ENCODE results near the gene CYTH2. TPM values are rescaled to one million over a fixed set of nuclear protein-coding genes. Genes with fewer than 3 reads are reported as not detected.

The CYTH2 gene
- total and polyA plus RNA-seq, 9 of the 15 experiments (the other 6 are each of a cell fraction or from before 2014, with no cell fraction given), result 1.8 to 45.2 (median 23.8) TPM

DNA sequence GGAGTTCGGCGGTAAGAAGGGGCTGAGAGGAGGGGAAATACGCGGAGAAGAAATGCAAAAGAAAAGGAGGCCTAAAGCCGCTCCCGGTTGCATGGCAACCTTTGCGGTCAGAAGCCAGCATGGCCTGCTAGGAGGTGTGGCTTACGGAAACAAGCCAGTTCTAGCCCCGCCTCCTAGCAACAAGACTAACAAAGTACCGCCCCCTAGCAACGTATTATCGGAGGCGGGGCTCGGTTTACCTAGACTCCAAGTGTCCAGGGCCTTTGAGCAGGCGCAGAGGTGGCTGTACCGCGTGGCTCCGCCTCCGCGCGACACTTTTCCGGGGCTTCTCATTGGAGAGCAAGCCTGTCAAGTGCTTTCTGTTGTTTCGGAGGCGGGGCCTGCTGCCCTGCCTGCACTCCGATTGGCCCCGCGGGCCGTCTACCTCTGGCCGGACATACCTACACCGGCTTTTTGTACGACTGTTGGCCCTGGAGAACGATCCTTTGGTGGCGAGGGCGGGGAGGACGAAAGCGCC, 339 bp upstream of the CYTH2 start (continued):
- peak; percentile 97 for TF ChIP-seq CEBPZ (IDR thresholded peaks at IDR 0.05; ENCODE audit: borderline replicate concordance, low read depth, low read length)
- TF ChIP-seq NEUROD1 (IDR thresholded peaks at IDR 0.05; ENCODE audit: borderline replicate concordance, low read depth, low read length, partially characterized antibody), result peak; percentile 95
- TF ChIP-seq RAD21 (CRISPR knock-in tag; conservative IDR thresholded peaks at IDR 0.05 in 1 of 2, IDR thresholded peaks at IDR 0.05 in 1 of 2), result no peak
- TF ChIP-seq ZBTB12 (CRISPR knock-in tag; IDR thresholded peaks at IDR 0.05), result peak; percentile 31; the same call in 1 of the 2 replicates
- no peak for TF ChIP-seq RBFOX2 (IDR thresholded peaks at IDR 0.05; ENCODE audit: low read depth, low read length)
- no peak for TF ChIP-seq MIER1 (IDR thresholded peaks at IDR 0.05; ENCODE audit: low read depth)
- peak; percentile 99 for TF ChIP-seq MXI1 (IDR thresholded peaks at IDR 0.05; ENCODE audit: low read depth, low read length)
- peak; percentile 85 to 87; a peak in 2 of 4 replicates for TF ChIP-seq MNT (conservative IDR thresholded peaks at IDR 0.05)
- TF ChIP-seq NFYB (IDR thresholded peaks at IDR 0.05; ENCODE audit: extremely low read depth, insufficient read length), result peak; percentile 90
- peak; percentile 72 for TF ChIP-seq EGR1 (conservative IDR thresholded peaks at IDR 0.05)
- TF ChIP-seq, protein P1, sequence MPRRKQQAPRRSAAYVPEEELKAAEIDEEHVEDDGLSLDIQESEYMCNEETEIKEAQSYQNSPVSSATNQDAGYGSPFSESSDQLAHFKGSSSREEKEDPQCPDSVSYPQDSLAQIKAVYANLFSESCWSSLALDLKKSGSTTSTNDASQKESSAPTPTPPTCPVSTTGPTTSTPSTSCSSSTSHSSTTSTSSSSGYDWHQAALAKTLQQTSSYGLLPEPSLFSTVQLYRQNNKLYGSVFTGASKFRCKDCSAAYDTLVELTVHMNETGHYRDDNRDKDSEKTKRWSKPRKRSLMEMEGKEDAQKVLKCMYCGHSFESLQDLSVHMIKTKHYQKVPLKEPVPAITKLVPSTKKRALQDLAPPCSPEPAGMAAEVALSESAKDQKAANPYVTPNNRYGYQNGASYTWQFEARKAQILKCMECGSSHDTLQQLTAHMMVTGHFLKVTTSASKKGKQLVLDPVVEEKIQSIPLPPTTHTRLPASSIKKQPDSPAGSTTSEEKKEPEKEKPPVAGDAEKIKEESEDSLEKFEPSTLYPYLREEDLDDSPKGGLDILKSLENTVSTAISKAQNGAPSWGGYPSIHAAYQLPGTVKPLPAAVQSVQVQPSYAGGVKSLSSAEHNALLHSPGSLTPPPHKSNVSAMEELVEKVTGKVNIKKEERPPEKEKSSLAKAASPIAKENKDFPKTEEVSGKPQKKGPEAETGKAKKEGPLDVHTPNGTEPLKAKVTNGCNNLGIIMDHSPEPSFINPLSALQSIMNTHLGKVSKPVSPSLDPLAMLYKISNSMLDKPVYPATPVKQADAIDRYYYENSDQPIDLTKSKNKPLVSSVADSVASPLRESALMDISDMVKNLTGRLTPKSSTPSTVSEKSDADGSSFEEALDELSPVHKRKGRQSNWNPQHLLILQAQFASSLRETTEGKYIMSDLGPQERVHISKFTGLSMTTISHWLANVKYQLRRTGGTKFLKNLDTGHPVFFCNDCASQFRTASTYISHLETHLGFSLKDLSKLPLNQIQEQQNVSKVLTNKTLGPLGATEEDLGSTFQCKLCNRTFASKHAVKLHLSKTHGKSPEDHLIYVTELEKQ (CRISPR knock-in tag; IDR thresholded peaks at IDR 0.05), result no peak
- TF ChIP-seq CREB1 (IDR thresholded peaks at IDR 0.05), result peak; percentile 86
- TF ChIP-seq CREB1 (CRISPR knock-in tag; IDR thresholded peaks at IDR 0.05), result peak; percentile 82
- TF ChIP-seq BMI1 (IDR thresholded peaks at IDR 0.05; ENCODE audit: low read length), result peak; percentile 94
- no peak for TF ChIP-seq TCF7 (IDR thresholded peaks at IDR 0.05; ENCODE audit: borderline replicate concordance)
- peak; percentile 97 for TF ChIP-seq MBD2 (IDR thresholded peaks at IDR 0.05; ENCODE audit: borderline replicate concordance, low read depth)
- no peak for TF ChIP-seq GATAD2B (IDR thresholded peaks at IDR 0.05; ENCODE audit: borderline replicate concordance)
- no peak for TF ChIP-seq MYNN (IDR thresholded peaks at IDR 0.05)
- TF ChIP-seq MYNN (CRISPR knock-in tag; IDR thresholded peaks at IDR 0.05), result no peak
- no peak for TF ChIP-seq ILF3 (IDR thresholded peaks at IDR 0.05; ENCODE audit: borderline replicate concordance)

Measured in K562 (cell line).